Breast epithelium (tissue), 3 donors: Measurements from ENCODE around the gene RCAN1.

Experiments
- CTCF ChIP-seq, 3 donors: fragments of 450-650 bp; IDR thresholded peaks; one replicate each; pipeline ENCODE4 v1.5.1; 2016 to 2017; ENCODE audit warnings: antibody characterized with exemption in 3 of 3, mild to moderate bottlenecking in 3 of 3, moderate library complexity in 3 of 3
- POLR2A ChIP-seq: fragments of 450-650 bp; IDR thresholded peaks from one replicate; pipeline ENCODE4 v1.6.1; 2016; ENCODE audit warnings: antibody characterized with exemption, mild to moderate bottlenecking, moderate library complexity
- POLR2AphosphoS5 ChIP-seq, 3 donors: sonication (generic); formaldehyde crosslinking; IDR thresholded peaks; one replicate each; pipeline ENCODE4 v1.6.1; 2017; ENCODE audit warnings: antibody characterized with exemption in 3 of 3

DNA sequence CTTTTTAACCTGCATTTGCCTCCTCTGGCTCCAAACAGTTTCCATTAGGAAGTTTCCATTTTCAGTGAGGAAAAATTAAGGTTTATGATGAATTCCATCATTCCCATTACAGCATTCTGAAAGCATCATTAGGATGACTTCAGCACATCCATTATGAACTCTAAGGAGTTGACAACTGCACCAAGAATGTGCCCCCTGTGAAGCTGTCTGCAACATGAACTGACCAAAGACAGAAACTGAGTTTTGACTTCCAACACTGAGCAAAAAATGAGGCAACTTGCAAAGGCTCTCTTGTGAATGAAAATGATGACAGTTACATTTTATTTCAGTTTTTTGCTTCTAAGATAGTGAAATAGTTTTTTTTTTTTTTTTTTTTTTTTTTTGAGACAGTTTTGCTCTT is 84.7 kb downstream of the RCAN1 start:
- TF ChIP-seq POLR2AphosphoS5 (IDR thresholded peaks at IDR 0.05): no peak
- no peak for TF ChIP-seq CTCF (IDR thresholded peaks at IDR 0.05)
- no peak for TF ChIP-seq POLR2A
